Measurements from ENCODE around the gene HPSE2. TPM values are rescaled to one million over a fixed set of nuclear protein-coding genes. Genes with fewer than 3 reads are reported as not detected.

The HPSE2 gene
- total and polyA plus RNA-seq, 2 of the 13 experiments (the other 11 are each of a cell fraction or from before 2014, with no cell fraction given), result 0.01 TPM; not detected in 1

GRCh38 chr10:98748298-98748697, 487.4 kb downstream of the HPSE2 start:
- ChIA-PET CTCF (ENCODE audit: low intra/inter-chr PET ratio, low total read pairs) (interaction anchor here (1.0 to 1.4 kb wide), 3 partner anchors 423 to 623 kb away, joined by 3 to 4 read pairs (median 4); no protein-coding TSS in a partner anchor), POLR2A (no interaction called here)
- H3K9ac ChIP-seq (ENCODE audit: insufficient read depth, low read depth, low read length), result no peak overlapping the region
- H2AFZ ChIP-seq (ENCODE audit: low read length), result no peak overlapping the region
- no peak for FAIRE-seq
- no peak overlapping the region for H3K4me2 ChIP-seq (ENCODE audit: low read depth, low read length)
- no peaks in the 10 kb centered on the region for H3K36me3 ChIP-seq (replicated peaks in 1 of 2; ENCODE audit: control insufficient read depth in 1 of 2, insufficient read depth in 2 of 2, low read length in 2 of 2)
- no peaks in the 10 kb centered on the region for H3K4me1 ChIP-seq (ENCODE audit: insufficient read depth, low read length)
- H3K9me3 ChIP-seq (ENCODE audit: low read length), result no peaks in the 10 kb centered on the region
- in situ Hi-C loops (cut with HindIII; ENCODE audit: extremely low pct_ligation_motif_present, low pct_unique_long_range_greater_than_20kb), result no loop called here
- H3K27me3 ChIP-seq (ENCODE audit: control insufficient read depth in 1 of 2, insufficient read depth in 2 of 2, low read length in 2 of 2), result no peaks in the 10 kb centered on the region
- no peaks in the 10 kb centered on the region for H3K79me2 ChIP-seq (ENCODE audit: insufficient read depth, low read length)
- intact Hi-C loops (cut with micrococcal nuclease; ENCODE audit: unreplicated experiment), result loop anchor here (2.0 to 10.0 kb wide), 2 partner anchors 425 to 497 kb away; no protein-coding TSS in a partner anchor
- no peak for ATAC-seq
- no peaks in the 10 kb centered on the region for H4K20me1 ChIP-seq (ENCODE audit: insufficient read depth, low read length)
- no peak overlapping the region for H3K27ac ChIP-seq (ENCODE audit: extremely low read length, insufficient read depth, low read length)
- DNase-seq (ENCODE audit: low spot score), result peak; percentile 30
- WGBS (ENCODE audit: low lambda C conversion rate), result 0% methylated on average over 1 of the region's 1 CpG
- BruUV-seq (replicated peaks), result no TSS peak
- TF ChIP-seq RAD51 (IDR thresholded peaks at IDR 0.05; ENCODE audit: borderline replicate concordance) (no peak), CTCF (CRISPR knock-in tag; IDR thresholded peaks at IDR 0.05) (peak; percentile 44)
- no peak overlapping the region for H3K4me3 ChIP-seq (replicated peaks in 1 of 3; ENCODE audit: insufficient read depth in 1 of 3, low read depth in 2 of 3, low read length in 3 of 3)

GRCh38 chr10:98745645-98746044, 490.0 kb downstream of the HPSE2 start:
- Histone ChIP-seq H3K9me3 (ENCODE audit: low read length) (no peaks in the 10 kb centered on the region), H3K4me3 (replicated peaks in 1 of 3; ENCODE audit: insufficient read depth in 1 of 3, low read depth in 2 of 3, low read length in 3 of 3) (no peak overlapping the region), H3K4me2 (ENCODE audit: low read depth, low read length) (no peak overlapping the region), H3K79me2 (ENCODE audit: insufficient read depth, low read length) (no peaks in the 10 kb centered on the region), H2AFZ (ENCODE audit: low read length) (no peak overlapping the region), H3K9ac (ENCODE audit: insufficient read depth, low read depth, low read length) (no peak overlapping the region), H4K20me1 (ENCODE audit: insufficient read depth, low read length) (no peaks in the 10 kb centered on the region), H3K4me1 (ENCODE audit: insufficient read depth, low read length) (no peaks in the 10 kb centered on the region), H3K27ac (ENCODE audit: extremely low read length, insufficient read depth, low read length) (no peak overlapping the region), H3K27me3 (ENCODE audit: control insufficient read depth in 1 of 2, insufficient read depth in 2 of 2, low read length in 2 of 2) (no peaks in the 10 kb centered on the region), H3K36me3 (replicated peaks in 1 of 2; ENCODE audit: control insufficient read depth in 1 of 2, insufficient read depth in 2 of 2, low read length in 2 of 2) (no peaks in the 10 kb centered on the region)
- in situ Hi-C loops (cut with HindIII; ENCODE audit: extremely low pct_ligation_motif_present, low pct_unique_long_range_greater_than_20kb), result no loop called here
- no peak for DNase-seq (ENCODE audit: low spot score)
- no peak for FAIRE-seq
- TF ChIP-seq POLR2G (IDR thresholded peaks at IDR 0.05; ENCODE audit: low read depth, low read length) (no peak), ZNF501 (CRISPR knock-in tag; IDR thresholded peaks at IDR 0.05) (no peak), ZBTB21 (CRISPR knock-in tag; IDR thresholded peaks at IDR 0.05) (no peak)
- POLR2A ChIA-PET, result no interaction called here
- BruUV-seq (replicated peaks), result no TSS peak
- WGBS (ENCODE audit: low lambda C conversion rate), result 2% methylated on average over 2 of the region's 2 CpGs
- no peak for ATAC-seq
- CTCF ChIA-PET (ENCODE audit: low intra/inter-chr PET ratio, low total read pairs), result no interaction called here
- intact Hi-C loops (cut with micrococcal nuclease; ENCODE audit: unreplicated experiment), result loop anchor here (10.0 kb wide), 1 partner anchor 499 kb away; no protein-coding TSS in a partner anchor
